K562 (cell line): ENCODE results near the gene EFNB3. TPM values are rescaled to one million over a fixed set of nuclear protein-coding genes. Genes with fewer than 3 reads are reported as not detected.

Source experiments
- ATAC-seq: fragments of 200-7000 bp; cut with Tn5 transposase; 3 replicates; pipeline ENCODE4 v1.9.1; 2020; ENCODE audit warnings: moderate library complexity
- BruUV-seq: library from RNA; stranded (reverse); fragments of 400-500 nt; replicated peaks from 2 replicates; lab custom pipeline; 2021; lab: Mats Ljungman, UMichigan
- CTCF ChIA-PET: fragments of 300-600 bp; formaldehyde crosslinking; extraction: SDS; loops from one replicate; lab custom pipeline; 2021; ENCODE audit warnings: low intra/inter-chr PET ratio; lab: Yijun Ruan, JAX
- POLR2A ChIA-PET: fragments of 300-600, 350-650 bp; sonication (Branson Sonifier 250); formaldehyde crosslinking; extraction: SDS; loops from one replicate; lab custom pipeline; 2021; ENCODE audit warnings: antibody characterized with exemption, inconsistent platforms; lab: Yijun Ruan, JAX
- DNase-seq, 4 experiments: peaks; one replicate each; pipeline versions ENCODE4 v3.0.0 to v3.0.0-alpha.2; 2011 to 2018; ENCODE audit warnings: low spot score in 3 of 4, mixed read lengths in 3 of 4; ENCODE audit errors: extremely low read depth in 1 of 4
- FAIRE-seq: peaks from 2 replicates; lab custom pipeline; 2011; peaks lifted over from hg19 to GRCh38; lab: Jason Lieb, UNC
- H2AFZ ChIP-seq: 2 replicates; pipeline ENCODE4 v1.6.0; 2011; ENCODE audit warnings: low read depth, low read length, control low read depth, inconsistent platforms
- H3K27ac ChIP-seq: fragments of 200-600 bp; 3 replicates; pipeline ENCODE4 v1.8.0; 2011; ENCODE audit warnings: low read depth, mild to moderate bottlenecking, control low read depth, inconsistent platforms, low read length, moderate library complexity, mixed read lengths; ENCODE audit errors: extremely low read depth
- H3K27me3 ChIP-seq, 2 experiments: fragments of 300-600 bp in 1 of 2; 2 replicates in 1 of 2; 3 replicates in 1 of 2; pipeline versions ENCODE4 v1.6.0 to v1.8.0; 2011; ENCODE audit warnings: inconsistent platforms in 2 of 2, low read length in 2 of 2, mild to moderate bottlenecking in 1 of 2, mixed read lengths in 1 of 2, moderate library complexity in 1 of 2; ENCODE audit not compliant: control insufficient read depth in 2 of 2, insufficient read depth in 2 of 2
- H3K36me3 ChIP-seq: fragments of 300-600 bp; 3 replicates; pipeline ENCODE4 v1.8.0; 2011; ENCODE audit warnings: mild to moderate bottlenecking, low read length, inconsistent platforms; ENCODE audit not compliant: control insufficient read depth, insufficient read depth
- H3K4me1 ChIP-seq, 2 experiments: fragments of 200-600 bp in 1 of 2; replicated peaks in 1 of 2; 2 replicates in 1 of 2; 3 replicates in 1 of 2; pipeline versions ENCODE4 v1.5.1 to v1.8.0; 2011; ENCODE audit warnings: inconsistent platforms in 2 of 2, low read length in 2 of 2, mild to moderate bottlenecking in 1 of 2, mixed read lengths in 1 of 2, moderate library complexity in 1 of 2; ENCODE audit not compliant: control insufficient read depth in 2 of 2, insufficient read depth in 2 of 2
- H3K4me2 ChIP-seq: 2 replicates; pipeline ENCODE4 v1.6.1; 2011; ENCODE audit warnings: low read length, control low read depth, inconsistent platforms, mixed read lengths; ENCODE audit not compliant: insufficient read depth
- H3K4me3 ChIP-seq: fragments of 200-600 bp; sonication (generic), shearing (Covaris generic); 2 replicates; pipeline ENCODE4 v1.5.1; 2016; ENCODE audit warnings: control low read depth, inconsistent platforms
- H3K79me2 ChIP-seq: fragments of 200-600 bp; 3 replicates; pipeline ENCODE4 v1.8.0; 2011; ENCODE audit warnings: low read length, inconsistent platforms; ENCODE audit not compliant: control insufficient read depth, insufficient read depth
- H3K9ac ChIP-seq, 2 experiments: 2 replicates each; pipeline versions ENCODE4 v1.6.0 to v1.6.1; 2011; ENCODE audit warnings: low read depth in 2 of 2, low read length in 2 of 2, control low read depth in 1 of 2, inconsistent platforms in 1 of 2, mild to moderate bottlenecking in 1 of 2, mixed read lengths in 1 of 2; ENCODE audit not compliant: insufficient read depth in 1 of 2
- H3K9me1 ChIP-seq: one replicate; pipeline ENCODE4 v1.6.0; 2011; ENCODE audit warnings: inconsistent platforms, mild to moderate bottlenecking, low read length, moderate library complexity; ENCODE audit not compliant: control insufficient read depth, insufficient read depth
- H3K9me3 ChIP-seq: replicated peaks from 2 replicates; pipeline ENCODE4 v1.5.1; 2011; ENCODE audit warnings: low read depth, low read length, inconsistent platforms; ENCODE audit not compliant: control insufficient read depth, insufficient read depth
- H4K20me1 ChIP-seq: replicated peaks from 2 replicates; pipeline ENCODE4 v1.6.1; 2011; ENCODE audit warnings: low read length, inconsistent platforms, mixed read lengths; ENCODE audit not compliant: control insufficient read depth, insufficient read depth
- ETS2 ChIP-seq: IDR thresholded peaks from 2 replicates; pipeline ENCODE4 v1.6.1; 2016; ENCODE audit warnings: borderline replicate concordance, missing genetic modification characterization, mild to moderate bottlenecking, moderate library complexity, missing compliant biosample characterization; ENCODE audit not compliant: poor library complexity, severe bottlenecking
- HCFC1 ChIP-seq: IDR thresholded peaks from 2 replicates; pipeline ENCODE4 v1.6.1; 2012; ENCODE audit warnings: low read depth, low read length, improper control_type of control experiment
- NELFE ChIP-seq: IDR thresholded peaks from 2 replicates; pipeline ENCODE4 v1.6.1; 2011; ENCODE audit warnings: mild to moderate bottlenecking; ENCODE audit not compliant: insufficient read depth, insufficient read length
- THRB ChIP-seq: fragments of 450-650 bp; formaldehyde crosslinking; conservative IDR thresholded peaks from 2 replicates; pipeline ENCODE4 v1.4.0; 2022; ENCODE audit warnings: mild to moderate bottlenecking, missing genetic modification characterization
- ZBTB33 ChIP-seq: sonication (generic); formaldehyde crosslinking; IDR thresholded peaks from 2 replicates; pipeline ENCODE4 v1.8.1; 2023; ENCODE audit warnings: mild to moderate bottlenecking, missing genetic modification reagents
- WGBS: fragments of 100-300 bp; shearing (Covaris generic); methylation state at CpG from one replicate; pipeline ENCODE4 v1.1.6; 2016; ENCODE audit warnings: low coverage, mixed read lengths; ENCODE audit not compliant: insufficient coverage; ENCODE audit errors: missing lambda C conversion rate; 5-methylcytosine and 5-hydroxymethylcytosine counted together
- in situ Hi-C: fragments of 300-500 bp; cut with MboI; formaldehyde crosslinking; loops from 4 replicates; pipeline ENCODE4 v1.15.0; 2018; ENCODE audit warnings: inconsistent platforms, mixed read lengths
- intact Hi-C: fragments of 100-400 bp; cut with micrococcal nuclease; formaldehyde crosslinking; loops from 2 replicates; pipeline ENCODE4 v1.14.2; 2022
- polyA plus RNA-seq, 8 experiments: library from polyadenylated mRNA; depleted of rRNA in 4 of 8; stranded (reverse) in 5 of 8; unstranded in 3 of 8; fragments of >200 nt; fragmentation: Nextera tagmentation in 2 of 8; fragmentation: Illumina TruSeq in 1 of 8; extraction: Ambion mirVana in 2 of 8; extraction: Trizol in 1 of 8; gene quantifications; 2 replicates each; pipeline versions ENCODE4 v1.2.1 to v1.2.3, GENCODE V29; 2011 to 2014; ENCODE audit warnings: inconsistent platforms in 1 of 8, missing spikeins in 1 of 8
- total RNA-seq, 7 experiments: library from RNA; depleted of rRNA in 6 of 7; stranded (reverse); fragments of >200 nt in 6 of 7; fragmentation: Illumina TruSeq in 2 of 7; extraction: Trizol in 2 of 7; gene quantifications; 2 replicates each; pipeline versions ENCODE4 v1.2.1 to v1.2.3, GENCODE V29; 2011 to 2021; ENCODE audit warnings: low replicate concordance in 1 of 7
- TF ChIP-seq, protein P1 (sequence below): fragments of 450-650 bp; IDR thresholded peaks from 2 replicates; pipeline ENCODE4 v1.6.1; 2016; ENCODE audit warnings: mild to moderate bottlenecking, moderate library complexity
- TF ChIP-seq, protein P2 (sequence below): fragments of 250-450 bp; sonication (Bioruptor Pico); IDR thresholded peaks from 2 replicates; pipeline ENCODE4 v1.8.0; 2021; ENCODE audit warnings: moderate library complexity, mild to moderate bottlenecking, inconsistent platforms

The EFNB3 gene
- total and polyA plus RNA-seq, 9 of the 15 experiments (the other 6 are each of a cell fraction or from before 2014, with no cell fraction given): not detected

DNA sequence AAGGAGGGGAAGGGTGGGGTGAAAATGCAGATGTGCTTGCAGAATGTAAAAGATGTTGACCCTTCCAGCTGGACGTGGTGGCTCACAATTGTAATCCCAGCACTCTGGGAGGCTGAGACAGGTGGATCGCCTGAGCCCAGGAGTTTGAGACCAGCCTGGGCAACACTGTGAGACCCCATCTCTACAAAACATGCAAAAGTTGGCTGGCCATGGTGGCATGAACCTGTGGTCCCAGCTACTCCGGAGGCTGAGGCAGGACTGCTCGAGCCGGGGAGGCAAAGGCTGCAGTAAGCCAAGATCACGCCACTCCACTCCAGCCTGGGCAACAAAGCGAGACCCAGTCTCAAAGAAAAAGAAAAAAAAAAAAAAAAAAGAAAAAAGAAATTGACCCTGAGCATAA is 36.5 kb upstream of the EFNB3 start:
- CTCF ChIA-PET: interaction anchor here (0.6 kb wide), 1 partner anchor 225 kb away, joined by 3 read pairs; no protein-coding TSS in a partner anchor
- no peak for DNase-seq
- Histone ChIP-seq H2AFZ (no peak overlapping the region), H4K20me1 (no peaks in the 10 kb centered on the region), H3K9ac (no peak overlapping the region), H3K27ac (no peak overlapping the region), H3K4me1 (no peaks in the 10 kb centered on the region), H3K9me3 (peaks cover 2% of the 10 kb centered on the region), H3K36me3 (peaks cover 27% of the 10 kb centered on the region), H3K79me2 (no peaks in the 10 kb centered on the region), H3K4me2 (no peak overlapping the region), H3K9me1 (no peaks in the 10 kb centered on the region), H3K4me3 (no peak overlapping the region), H3K27me3 (no peaks in the 10 kb centered on the region)
- BruUV-seq: no TSS peak
- no peak for FAIRE-seq
- intact Hi-C loops (no loop called here), in situ Hi-C loops (no loop called here)
- POLR2A ChIA-PET: interaction anchor here (9.2 kb wide), 1 partner anchor 18 kb away, joined by 66 read pairs; the partner anchor contains the start of genes TP53 and WRAP53
- no peak for ATAC-seq
- WGBS: 95% methylated on average over 4 of the region's 7 CpGs
- TF ChIP-seq THRB (CRISPR knock-in tag) (no peak), ZBTB33 (CRISPR knock-in tag) (no peak), NELFE (no peak), ETS2 (tag) (no peak), HCFC1 (no peak)
- TF ChIP-seq, protein P1, sequence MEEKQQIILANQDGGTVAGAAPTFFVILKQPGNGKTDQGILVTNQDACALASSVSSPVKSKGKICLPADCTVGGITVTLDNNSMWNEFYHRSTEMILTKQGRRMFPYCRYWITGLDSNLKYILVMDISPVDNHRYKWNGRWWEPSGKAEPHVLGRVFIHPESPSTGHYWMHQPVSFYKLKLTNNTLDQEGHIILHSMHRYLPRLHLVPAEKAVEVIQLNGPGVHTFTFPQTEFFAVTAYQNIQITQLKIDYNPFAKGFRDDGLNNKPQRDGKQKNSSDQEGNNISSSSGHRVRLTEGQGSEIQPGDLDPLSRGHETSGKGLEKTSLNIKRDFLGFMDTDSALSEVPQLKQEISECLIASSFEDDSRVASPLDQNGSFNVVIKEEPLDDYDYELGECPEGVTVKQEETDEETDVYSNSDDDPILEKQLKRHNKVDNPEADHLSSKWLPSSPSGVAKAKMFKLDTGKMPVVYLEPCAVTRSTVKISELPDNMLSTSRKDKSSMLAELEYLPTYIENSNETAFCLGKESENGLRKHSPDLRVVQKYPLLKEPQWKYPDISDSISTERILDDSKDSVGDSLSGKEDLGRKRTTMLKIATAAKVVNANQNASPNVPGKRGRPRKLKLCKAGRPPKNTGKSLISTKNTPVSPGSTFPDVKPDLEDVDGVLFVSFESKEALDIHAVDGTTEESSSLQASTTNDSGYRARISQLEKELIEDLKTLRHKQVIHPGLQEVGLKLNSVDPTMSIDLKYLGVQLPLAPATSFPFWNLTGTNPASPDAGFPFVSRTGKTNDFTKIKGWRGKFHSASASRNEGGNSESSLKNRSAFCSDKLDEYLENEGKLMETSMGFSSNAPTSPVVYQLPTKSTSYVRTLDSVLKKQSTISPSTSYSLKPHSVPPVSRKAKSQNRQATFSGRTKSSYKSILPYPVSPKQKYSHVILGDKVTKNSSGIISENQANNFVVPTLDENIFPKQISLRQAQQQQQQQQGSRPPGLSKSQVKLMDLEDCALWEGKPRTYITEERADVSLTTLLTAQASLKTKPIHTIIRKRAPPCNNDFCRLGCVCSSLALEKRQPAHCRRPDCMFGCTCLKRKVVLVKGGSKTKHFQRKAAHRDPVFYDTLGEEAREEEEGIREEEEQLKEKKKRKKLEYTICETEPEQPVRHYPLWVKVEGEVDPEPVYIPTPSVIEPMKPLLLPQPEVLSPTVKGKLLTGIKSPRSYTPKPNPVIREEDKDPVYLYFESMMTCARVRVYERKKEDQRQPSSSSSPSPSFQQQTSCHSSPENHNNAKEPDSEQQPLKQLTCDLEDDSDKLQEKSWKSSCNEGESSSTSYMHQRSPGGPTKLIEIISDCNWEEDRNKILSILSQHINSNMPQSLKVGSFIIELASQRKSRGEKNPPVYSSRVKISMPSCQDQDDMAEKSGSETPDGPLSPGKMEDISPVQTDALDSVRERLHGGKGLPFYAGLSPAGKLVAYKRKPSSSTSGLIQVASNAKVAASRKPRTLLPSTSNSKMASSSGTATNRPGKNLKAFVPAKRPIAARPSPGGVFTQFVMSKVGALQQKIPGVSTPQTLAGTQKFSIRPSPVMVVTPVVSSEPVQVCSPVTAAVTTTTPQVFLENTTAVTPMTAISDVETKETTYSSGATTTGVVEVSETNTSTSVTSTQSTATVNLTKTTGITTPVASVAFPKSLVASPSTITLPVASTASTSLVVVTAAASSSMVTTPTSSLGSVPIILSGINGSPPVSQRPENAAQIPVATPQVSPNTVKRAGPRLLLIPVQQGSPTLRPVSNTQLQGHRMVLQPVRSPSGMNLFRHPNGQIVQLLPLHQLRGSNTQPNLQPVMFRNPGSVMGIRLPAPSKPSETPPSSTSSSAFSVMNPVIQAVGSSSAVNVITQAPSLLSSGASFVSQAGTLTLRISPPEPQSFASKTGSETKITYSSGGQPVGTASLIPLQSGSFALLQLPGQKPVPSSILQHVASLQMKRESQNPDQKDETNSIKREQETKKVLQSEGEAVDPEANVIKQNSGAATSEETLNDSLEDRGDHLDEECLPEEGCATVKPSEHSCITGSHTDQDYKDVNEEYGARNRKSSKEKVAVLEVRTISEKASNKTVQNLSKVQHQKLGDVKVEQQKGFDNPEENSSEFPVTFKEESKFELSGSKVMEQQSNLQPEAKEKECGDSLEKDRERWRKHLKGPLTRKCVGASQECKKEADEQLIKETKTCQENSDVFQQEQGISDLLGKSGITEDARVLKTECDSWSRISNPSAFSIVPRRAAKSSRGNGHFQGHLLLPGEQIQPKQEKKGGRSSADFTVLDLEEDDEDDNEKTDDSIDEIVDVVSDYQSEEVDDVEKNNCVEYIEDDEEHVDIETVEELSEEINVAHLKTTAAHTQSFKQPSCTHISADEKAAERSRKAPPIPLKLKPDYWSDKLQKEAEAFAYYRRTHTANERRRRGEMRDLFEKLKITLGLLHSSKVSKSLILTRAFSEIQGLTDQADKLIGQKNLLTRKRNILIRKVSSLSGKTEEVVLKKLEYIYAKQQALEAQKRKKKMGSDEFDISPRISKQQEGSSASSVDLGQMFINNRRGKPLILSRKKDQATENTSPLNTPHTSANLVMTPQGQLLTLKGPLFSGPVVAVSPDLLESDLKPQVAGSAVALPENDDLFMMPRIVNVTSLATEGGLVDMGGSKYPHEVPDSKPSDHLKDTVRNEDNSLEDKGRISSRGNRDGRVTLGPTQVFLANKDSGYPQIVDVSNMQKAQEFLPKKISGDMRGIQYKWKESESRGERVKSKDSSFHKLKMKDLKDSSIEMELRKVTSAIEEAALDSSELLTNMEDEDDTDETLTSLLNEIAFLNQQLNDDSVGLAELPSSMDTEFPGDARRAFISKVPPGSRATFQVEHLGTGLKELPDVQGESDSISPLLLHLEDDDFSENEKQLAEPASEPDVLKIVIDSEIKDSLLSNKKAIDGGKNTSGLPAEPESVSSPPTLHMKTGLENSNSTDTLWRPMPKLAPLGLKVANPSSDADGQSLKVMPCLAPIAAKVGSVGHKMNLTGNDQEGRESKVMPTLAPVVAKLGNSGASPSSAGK: no peak
- TF ChIP-seq, protein P2, sequence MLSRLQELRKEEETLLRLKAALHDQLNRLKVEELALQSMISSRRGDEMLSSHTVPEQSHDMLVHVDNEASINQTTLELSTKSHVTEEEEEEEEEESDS (CRISPR knock-in tag): no peak
